HG03025 (cell line): ENCODE measurements around the gene TSHZ2.

ENCODE experiments used
- ATAC-seq: cut with Tn5 transposase; IDR thresholded peaks from one replicate; pipeline ENCODE4 v1.9.1; 2021; ENCODE audit warnings: mild to moderate bottlenecking, moderate library complexity; ENCODE audit not compliant: unreplicated experiment, low FRiP score

The TSHZ2 gene

DNA sequence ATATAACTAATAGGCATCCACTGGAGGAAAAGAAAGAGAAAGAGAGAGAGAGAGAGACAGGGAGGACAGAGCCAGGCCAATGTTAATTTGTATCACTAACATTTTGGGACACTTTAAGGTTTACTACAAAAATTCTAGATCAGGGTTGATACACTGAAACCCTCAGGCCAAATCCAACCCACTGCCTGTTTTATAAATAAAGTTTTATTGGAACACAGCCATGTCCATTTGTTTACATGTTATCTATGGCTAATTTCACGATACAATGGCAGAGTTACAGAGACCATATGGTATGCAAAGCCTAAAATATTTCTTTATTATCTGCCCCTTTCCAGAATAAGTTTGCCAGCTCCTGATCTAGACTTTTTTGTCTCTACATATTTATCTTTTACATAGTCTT lies 357.6 kb downstream of the TSHZ2 start:
- no peak for ATAC-seq

DNA sequence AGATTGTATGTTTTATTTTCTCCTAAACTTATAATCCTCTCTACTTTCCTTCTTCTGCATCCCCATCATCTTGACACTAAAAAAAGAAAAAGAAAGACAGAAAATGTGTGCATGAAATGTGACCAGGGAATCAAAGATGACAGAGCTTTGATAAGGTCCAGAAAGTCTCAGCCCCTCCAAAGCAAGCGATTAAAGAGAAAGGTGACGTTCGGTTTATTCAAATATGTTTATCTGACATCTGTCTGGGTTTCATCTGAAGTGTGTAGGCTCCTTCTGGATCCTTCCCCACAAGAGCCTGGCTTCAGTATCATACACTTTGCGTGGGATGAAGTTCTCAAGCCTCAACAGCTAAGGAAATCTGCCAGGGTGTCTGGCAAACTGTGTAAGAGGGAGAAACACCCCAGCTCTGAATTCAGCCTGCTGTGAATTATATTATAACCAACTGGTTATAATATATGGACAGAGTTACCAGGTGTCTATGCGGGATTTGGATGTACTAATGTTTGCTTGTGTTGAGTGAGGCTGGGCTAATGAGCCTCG lies 358.5 kb downstream of the TSHZ2 start:
- ATAC-seq = no peak

DNA sequence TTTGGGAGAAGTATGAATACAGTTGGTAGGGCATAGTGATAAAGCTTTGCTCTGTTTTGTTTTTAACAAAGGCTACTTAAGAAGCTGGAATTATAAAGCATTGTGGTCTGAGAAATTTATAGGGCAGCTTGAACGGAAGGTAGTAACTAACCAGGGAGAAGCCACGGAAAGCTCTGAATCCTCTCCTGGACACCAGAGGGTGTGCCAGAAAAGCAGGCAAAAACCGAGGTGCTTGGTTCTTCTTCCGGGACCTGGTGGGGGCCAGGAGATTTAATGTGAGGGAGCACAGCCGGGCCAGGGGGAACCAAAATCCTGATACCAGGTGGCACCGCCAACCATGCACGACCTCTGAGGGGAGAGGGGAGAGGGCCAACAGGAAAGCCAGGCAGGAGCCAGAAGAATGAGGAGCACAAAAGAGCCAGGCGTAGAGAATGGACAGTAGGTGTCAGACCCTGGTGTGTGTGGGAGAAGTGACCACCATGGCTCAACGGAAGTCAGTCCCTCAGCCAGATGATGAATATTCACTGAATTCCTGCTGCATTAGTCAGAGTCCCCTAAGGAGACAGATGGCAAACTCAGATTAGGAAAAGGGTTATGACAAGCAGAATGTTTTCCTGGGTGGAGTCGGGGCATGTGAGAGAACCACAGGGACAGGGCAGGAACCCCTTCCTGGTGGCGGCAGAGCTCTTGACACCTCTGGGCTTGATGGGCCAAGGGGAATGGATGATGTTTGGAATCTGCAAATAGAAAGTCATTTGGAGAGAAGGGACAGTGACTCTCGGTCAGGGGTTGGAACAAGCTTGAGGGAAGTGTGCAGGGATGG lies 359.2 kb downstream of the TSHZ2 start:
- ATAC-seq = no peak

DNA sequence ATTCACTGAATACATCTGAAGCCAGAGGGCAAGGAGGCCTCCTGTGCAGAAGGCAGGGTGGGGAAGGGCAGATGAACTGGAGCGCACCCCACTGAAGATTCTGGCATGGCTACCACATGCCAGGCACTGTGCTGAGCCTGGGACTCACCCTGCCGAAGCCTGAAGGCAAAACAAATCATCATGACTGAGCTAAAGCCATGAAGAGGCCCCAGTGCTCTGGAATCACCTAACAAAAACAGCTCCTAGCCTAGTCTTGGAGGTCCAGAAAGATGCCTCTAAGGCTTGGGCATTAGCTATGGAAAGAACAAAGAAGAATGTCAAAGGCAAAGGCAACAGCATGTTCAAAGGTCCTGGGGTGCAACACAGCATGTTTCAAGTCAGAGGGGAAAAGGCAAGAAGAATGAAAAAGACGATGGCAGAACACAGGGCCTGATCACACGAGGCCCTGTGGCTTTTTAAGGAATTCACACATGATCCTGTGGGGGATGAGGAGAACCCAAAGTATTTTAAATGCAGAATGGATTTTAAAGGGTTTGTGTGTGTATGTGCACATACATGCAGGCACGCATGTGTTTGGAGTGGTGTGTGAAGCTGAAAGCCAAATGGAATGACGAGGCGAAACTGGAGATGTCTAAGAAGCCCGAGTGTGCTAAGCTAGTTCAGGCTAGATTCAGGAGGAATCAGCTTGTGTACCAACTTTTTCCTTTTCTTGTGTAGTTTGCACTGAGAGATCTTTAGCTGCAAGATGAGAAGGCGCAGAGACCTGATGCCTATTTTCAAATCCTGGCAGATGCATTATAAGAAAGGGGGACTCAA lies 360.1 kb downstream of the TSHZ2 start:
- ATAC-seq = no peak

DNA sequence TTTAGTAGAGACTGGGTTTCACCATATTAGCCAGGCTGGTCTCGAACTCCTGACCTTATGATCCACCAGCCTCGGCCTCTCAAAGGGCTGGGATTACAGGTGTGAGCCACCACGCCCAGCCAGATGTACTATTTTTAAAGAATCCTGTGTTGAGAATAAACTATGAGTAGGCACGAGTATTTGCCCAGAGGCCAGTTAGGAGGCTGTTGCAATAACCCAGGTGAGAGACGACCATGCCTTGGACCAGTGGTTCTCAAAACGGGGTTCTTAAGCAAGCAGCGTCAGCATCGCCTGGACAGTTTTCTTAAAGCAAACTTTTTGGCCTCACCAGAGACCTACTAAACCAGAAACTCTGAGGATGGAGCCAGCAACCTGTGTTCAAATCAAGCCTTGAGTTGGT lies 362.7 kb downstream of the TSHZ2 start:
- no peak for ATAC-seq

DNA sequence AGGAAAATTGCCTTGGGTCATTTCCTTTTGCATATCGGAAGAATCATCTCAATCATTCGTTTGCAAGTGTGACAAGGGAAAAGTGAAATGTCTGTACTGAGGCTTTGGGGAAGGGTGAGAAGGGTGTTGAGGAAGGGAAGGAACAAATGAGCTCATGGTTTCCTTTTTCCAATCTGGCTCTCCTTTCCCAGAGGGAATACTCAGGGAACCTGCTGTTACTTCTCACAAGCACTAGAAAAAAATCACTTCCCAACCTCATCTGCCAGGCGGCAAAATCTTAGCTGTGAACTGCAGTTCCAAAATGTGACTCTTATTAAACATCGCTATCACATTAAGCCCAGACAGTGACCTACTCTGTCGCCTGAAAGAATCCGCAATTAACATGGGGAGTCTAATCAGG lies 363.4 kb downstream of the TSHZ2 start:
- ATAC-seq = no peak

DNA sequence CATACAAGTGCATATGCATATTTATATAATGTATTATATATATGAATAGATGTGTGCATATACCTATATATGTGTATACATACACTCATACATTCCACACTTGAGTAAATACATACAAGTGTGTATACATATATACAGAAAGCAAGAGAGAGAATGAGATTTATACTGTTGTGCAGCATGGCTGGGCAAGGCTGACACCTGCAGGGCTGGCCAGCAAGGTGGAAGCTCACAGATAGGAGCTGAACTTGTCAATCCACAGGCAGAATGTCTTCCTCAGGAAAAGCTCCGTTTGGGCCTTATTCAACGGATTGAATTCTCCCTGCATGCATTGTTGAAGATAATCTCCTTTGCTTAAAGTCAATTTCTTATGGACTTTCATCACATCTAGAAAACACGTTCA lies 364.7 kb downstream of the TSHZ2 start:
- no peak for ATAC-seq

DNA sequence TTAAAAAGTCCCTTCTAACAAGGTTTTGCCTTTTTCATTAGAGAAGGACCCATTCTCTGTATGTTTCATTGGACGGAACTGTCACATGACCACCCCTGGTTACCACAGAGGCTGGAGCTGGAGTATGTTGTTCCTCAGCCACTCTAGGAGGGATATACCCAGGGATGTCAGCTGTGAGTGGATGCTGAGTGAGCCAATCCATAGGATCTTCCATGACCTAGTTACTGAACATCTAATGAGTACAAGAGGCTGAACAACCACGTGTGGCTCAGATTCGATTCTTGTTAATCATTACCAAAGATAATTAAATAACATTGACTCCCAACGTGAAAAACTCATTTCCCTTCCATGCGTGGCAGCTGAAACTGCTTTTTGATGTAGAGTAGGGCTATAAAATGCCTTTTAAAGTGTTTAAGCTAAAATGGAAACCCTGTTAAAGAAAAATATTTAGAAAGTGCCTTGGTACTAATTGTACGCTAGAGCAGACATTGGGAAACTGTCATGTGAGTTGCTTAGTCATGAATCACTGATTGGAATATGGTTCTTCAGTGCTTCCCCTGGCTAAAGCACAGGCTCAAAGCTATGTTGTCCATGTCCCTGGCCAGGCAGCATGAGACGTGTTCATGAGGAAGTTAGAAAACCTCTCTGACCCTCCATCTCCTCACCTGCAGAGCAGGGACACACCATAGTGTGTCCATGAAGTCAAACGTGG lies 365.4 kb downstream of the TSHZ2 start:
- ATAC-seq = no peak

DNA sequence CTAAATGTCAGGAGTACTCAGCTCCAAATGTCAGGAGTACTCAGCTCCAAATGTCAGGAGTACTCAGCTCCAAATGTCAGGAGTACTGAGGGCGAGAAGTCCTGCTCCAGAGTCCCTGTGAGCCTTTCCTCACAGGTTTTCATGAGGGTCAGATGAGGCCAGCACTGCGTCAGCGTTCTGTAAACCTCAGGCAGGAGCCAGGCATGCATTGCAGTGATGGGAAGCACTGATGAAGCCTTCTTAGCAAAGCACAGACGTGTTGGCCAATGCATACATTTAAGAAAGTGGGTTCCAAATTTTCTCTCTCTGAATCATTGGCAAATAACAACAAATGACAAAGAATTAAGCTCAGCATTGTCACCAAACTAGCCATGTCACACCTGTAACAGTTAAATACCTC lies 366.6 kb downstream of the TSHZ2 start:
- no peak for ATAC-seq

DNA sequence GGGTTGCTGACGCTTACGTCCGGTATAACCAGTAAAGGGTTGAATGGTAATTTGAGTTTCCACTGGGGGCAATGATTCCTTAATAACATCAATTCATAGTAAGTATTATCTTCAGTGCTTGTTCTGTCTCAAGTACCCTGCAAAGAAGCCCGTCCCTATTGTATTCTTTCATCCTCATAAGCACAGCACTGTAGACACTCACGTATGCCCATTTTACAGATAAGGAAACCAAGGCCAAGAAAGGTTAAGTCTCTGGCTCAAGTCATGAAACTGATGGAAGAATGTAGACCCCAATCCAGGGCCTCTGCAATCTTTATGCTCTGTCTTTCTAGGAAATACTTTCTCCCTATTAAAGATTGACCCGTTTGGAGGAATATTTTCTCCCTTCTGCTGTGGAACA lies 370.3 kb downstream of the TSHZ2 start:
- no peak for ATAC-seq

DNA sequence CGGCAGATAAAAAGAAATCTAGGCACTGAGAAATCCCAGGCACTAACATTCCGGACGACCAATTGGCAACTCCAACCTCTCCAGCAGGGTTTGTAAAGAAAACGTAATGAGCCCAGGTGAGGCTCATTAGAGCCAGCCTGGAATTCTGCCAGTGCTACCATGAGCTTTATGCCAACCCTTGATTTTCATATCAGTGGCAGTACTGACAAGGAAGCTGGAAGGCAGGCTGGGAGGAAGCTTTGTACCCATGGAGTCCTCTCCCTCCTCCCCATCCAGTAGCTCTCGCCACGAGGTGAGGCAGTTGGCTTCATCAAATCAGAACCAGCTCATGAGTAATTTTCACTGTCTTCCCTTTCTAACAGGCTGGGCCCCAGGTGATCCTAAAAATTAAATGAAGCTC lies 371.3 kb downstream of the TSHZ2 start:
- no peak for ATAC-seq

DNA sequence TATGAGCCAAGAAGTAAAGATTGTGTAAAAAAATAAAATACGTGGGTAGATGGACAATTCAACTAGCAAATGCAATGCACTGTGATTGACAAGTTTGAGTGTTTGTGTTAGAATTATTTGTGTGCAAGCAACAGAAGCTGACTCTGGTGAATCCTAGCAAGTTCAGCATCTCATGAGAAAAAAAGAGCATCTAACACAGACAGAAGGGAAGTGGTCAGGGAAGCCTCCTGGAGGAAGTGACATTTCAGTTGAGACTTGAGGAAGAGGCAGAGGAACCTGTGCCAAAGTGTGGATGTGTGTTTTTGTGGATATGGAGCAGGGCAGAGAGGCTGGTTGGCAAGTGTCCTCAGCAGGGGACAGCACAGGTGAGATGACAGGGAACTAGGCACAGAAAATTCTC lies 372.7 kb downstream of the TSHZ2 start:
- no peak for ATAC-seq

DNA sequence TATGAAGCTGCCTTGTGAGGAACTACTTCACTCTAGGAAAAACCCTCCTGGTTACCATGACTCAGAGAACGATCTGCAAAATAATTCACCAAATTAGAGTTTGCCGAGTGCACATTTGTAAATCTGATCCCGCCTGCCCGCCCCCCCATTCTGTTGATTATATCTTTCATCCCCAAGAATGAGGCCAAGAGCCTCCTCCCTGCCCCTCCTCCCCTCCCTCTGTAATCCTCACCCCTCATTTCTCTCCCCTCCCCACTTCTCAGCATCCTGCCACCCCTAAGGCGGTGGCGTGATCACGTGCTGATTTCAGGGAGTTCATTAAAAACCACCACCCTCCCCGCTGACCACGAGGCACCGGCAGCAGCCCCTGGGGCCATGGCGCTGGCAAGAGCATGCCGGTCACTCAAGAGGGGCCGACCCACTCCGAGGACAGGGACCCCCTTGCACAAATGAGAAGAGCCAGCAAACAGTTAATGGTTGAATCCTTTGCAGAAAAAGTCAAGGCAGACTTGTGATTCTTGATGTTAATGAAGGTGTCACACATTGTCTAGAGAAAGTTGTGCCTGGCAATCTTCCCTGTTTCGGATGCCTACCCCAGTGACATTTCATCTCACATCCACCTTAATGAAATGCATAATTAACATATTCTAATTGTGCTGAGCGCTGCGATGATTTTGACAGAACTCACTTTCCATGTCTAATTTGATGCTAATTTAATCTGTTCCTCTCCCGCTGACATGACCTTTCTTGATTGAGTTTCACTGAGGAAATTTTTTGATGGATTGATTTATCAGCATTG lies 373.6 kb downstream of the TSHZ2 start:
- no peak for ATAC-seq

DNA sequence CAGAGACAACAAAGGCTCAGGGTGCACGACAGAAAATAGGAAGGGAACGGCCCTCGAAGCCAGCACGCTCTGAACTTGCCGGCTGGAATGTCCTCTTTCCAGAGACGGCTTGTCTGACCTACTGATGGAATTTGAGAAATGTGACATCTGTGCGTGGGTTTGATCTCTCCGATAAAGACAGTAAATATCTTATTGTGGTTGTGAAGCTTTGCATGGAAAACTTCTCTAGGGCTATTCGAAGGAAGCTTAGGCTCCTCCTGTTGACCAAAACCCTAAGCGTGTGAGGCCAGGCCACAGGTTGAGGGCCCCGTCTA lies 374.1 kb downstream of the TSHZ2 start:
- no peak for ATAC-seq

DNA sequence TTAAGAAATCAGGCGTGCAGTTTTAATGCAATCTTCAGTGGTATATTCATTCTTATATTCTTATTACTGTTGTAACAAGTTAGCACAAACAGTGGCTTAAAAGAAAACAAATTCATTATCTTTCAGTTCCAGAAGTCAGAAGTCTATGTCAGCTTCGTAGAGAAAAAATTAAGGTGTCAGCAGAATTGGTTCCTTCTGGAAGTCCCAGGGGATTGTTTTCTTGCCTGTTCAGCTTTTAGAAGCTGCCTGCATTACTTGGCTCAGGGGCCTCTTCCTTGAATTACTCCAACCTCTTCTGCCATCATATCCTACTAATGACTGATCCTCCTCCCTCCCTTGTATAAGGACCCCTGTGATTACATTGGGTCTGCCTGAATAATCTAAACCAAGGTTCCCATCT lies 377.6 kb downstream of the TSHZ2 start:
- ATAC-seq = no peak

DNA sequence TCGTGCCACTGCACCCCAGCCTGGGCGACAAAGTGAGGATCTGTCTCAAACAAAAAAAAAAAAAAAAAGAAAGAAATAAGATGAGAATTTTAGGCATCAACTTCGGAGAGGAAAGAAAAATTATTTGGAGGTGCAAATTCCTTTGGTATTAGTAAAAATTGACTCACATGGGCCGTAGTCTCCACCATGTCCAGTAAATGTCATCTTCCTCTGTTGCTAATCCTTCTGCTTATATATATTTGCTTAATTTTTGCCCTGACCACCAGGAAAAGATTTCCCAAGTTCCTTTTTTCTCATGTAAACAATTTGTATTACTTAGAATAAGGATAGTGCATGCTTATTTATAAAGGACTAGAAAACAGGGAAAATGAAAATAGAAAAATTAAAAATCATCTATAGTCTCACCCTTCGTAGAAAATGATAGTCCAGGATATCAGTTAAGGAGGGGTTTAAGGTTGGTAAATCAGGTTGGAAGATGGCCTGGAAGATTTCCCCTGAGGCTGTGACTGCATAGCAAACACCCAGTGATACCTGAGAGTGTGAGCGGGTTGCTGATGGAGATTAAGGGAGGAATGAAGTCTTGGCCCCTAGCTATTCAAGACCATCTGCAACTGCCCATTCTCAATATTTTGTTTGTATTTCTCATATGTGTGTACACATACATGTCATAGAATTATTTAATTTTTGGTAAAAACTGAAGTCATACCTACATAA lies 380.7 kb downstream of the TSHZ2 start:
- no peak for ATAC-seq

DNA sequence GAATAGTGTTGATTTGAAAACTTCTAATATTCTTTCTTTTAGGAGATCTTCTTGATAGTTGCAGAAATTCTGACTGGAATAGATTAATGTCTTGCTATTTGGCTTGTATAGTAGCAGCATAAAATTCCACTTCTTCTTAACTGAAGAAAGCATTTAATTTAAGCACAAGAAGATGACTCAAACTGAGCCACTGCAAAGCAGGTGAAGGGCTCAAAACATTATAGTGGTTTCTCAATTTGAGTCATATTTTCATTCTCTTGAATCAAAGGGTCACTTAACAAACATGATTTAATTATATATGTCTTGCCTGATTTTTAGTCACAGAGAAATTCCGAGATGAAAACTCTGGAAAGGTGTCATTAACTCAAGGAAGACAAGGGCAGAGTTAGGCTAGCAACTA lies 382.2 kb downstream of the TSHZ2 start:
- ATAC-seq = no peak

DNA sequence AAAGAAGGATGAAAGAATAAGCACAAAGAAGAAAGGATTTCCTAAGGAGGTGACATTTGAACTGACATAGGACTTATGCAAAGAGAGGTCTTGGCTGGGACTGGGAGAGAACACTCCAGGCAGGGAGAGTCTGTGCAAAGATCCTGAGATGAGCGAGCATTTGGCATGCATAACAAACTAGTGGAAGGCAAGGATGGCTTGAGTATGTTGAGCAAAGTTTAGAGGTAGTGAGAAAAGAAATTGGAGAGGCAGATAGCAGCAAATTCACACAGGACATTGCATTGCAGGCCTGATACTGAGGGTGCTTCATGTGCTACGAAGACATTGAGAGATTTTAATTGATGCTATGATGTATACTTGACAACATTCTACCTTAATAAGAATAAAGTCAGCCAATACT lies 383.6 kb downstream of the TSHZ2 start:
- no peak for ATAC-seq

DNA sequence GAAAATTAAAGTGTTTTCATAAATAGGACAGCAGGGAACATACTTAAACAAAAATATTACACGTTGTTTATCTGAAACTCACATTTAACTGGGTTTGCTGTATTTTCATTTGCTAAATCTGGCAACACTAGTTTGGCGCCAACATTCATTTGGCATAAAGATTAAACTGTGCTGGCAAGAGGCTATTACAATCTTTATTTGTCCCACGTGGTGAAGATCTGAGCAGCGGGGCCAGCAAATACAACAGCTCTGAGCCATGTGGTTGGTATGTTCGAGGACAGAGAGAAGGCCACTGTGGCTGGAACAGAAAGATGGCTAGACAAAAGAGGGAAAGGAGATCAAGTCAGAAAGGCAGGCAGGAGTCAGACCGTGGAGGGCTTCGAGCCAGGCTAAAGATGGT lies 387.3 kb downstream of the TSHZ2 start:
- no peak for ATAC-seq

DNA sequence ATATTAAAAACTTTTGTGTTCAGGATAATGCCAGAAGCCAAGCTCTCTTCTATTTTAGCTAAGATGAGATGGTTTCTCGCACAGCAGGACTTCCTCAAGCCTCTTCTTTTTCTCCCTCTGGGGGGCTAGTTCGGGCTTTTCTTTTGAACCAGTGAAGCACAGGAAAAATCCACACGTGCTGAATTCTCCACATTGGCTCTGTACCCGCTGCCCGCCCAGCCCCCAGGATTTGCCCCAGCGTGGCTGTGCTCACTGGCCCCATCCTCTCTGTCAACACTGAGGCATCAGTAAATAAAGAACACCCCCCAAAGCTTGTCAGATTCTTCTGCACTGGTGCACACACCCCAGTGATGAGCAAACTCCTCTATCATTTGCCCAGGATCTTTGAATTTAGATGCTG lies 388.7 kb downstream of the TSHZ2 start:
- no peak for ATAC-seq
